HepG2 (cell line): ENCODE results near the gene ELOVL2. TPM values are rescaled to one million over a fixed set of nuclear protein-coding genes. Genes with fewer than 3 reads are reported as not detected.

Experiments used
- ARHGAP35 ChIP-seq: sonication (generic); formaldehyde crosslinking; IDR thresholded peaks from 2 replicates; pipeline ENCODE4 v1.9.0; 2022; ENCODE audit warnings: mild to moderate bottlenecking, inconsistent platforms, moderate library complexity, missing genetic modification reagents, borderline replicate concordance
- BCL3 ChIP-seq: sonication (generic); formaldehyde crosslinking; IDR thresholded peaks from 2 replicates; pipeline ENCODE4 v1.5.1; 2020; ENCODE audit warnings: mild to moderate bottlenecking, missing genetic modification reagents, moderate library complexity
- BHLHE40 ChIP-seq: IDR thresholded peaks from 2 replicates; pipeline ENCODE4 v1.6.1; 2011; ENCODE audit warnings: low read length, improper control_type of control experiment
- ETV6 ChIP-seq: sonication (generic); formaldehyde crosslinking; conservative IDR thresholded peaks from 2 replicates; pipeline ENCODE4 v1.4.0; 2020; ENCODE audit warnings: missing genetic modification reagents
- EZH2 ChIP-seq: conservative IDR thresholded peaks from 2 replicates; pipeline ENCODE4 v1.6.1; 2012; ENCODE audit warnings: mild to moderate bottlenecking, low read depth, low read length, moderate library complexity
- FOXO1 ChIP-seq: sonication (generic); formaldehyde crosslinking; IDR thresholded peaks from 2 replicates; pipeline ENCODE4 v1.4.0; 2020; ENCODE audit warnings: missing genetic modification reagents
- HMGXB4 ChIP-seq, 2 experiments: sonication (generic) in 1 of 2; formaldehyde crosslinking in 1 of 2; IDR thresholded peaks; 2 replicates each; pipeline versions ENCODE4 v1.4.0 to v1.6.1; 2018 to 2020; ENCODE audit warnings: missing genetic modification reagents in 2 of 2, borderline replicate concordance in 1 of 2, low read depth in 1 of 2, mild to moderate bottlenecking in 1 of 2, missing biosample characterization in 1 of 2
- HOMEZ ChIP-seq: IDR thresholded peaks from 2 replicates; pipeline ENCODE4 v1.6.1; 2016; ENCODE audit warnings: low read depth
- MAX ChIP-seq: IDR thresholded peaks from 2 replicates; pipeline ENCODE4 v1.6.1; 2012; ENCODE audit warnings: inconsistent platforms
- MAZ ChIP-seq, 2 experiments: sonication (generic) in 1 of 2; formaldehyde crosslinking in 1 of 2; IDR thresholded peaks; 2 replicates each; pipeline versions ENCODE4 v1.5.0 to v1.6.1; 2012 to 2020; ENCODE audit warnings: low read depth in 2 of 2, mild to moderate bottlenecking in 2 of 2, borderline replicate concordance in 1 of 2, improper control_type of control experiment in 1 of 2, low read length in 1 of 2, missing genetic modification reagents in 1 of 2, moderate library complexity in 1 of 2
- MXD4 ChIP-seq: IDR thresholded peaks from 2 replicates; pipeline ENCODE4 v1.6.1; 2016; ENCODE audit warnings: mild to moderate bottlenecking, missing biosample characterization, missing genetic modification reagents
- RXRB ChIP-seq: IDR thresholded peaks from 2 replicates; pipeline ENCODE4 v1.6.1; 2016; ENCODE audit warnings: borderline replicate concordance, missing genetic modification reagents, missing compliant biosample characterization
- SP2 ChIP-seq: sonication (generic); formaldehyde crosslinking; IDR thresholded peaks from 2 replicates; pipeline ENCODE4 v1.5.1; 2020; ENCODE audit warnings: mild to moderate bottlenecking, missing genetic modification reagents
- SPEN ChIP-seq: sonication (generic); formaldehyde crosslinking; IDR thresholded peaks from 2 replicates; pipeline ENCODE4 v1.5.1; 2020; ENCODE audit warnings: low read depth, mild to moderate bottlenecking, missing genetic modification reagents
- ZMAT3 ChIP-seq: sonication (generic); formaldehyde crosslinking; conservative IDR thresholded peaks from 2 replicates; pipeline ENCODE4 v1.7.0; 2021; ENCODE audit warnings: missing genetic modification reagents
- ZNF430 ChIP-seq: sonication (generic); formaldehyde crosslinking; IDR thresholded peaks from 2 replicates; pipeline ENCODE4 v1.9.0; 2021; ENCODE audit warnings: mild to moderate bottlenecking, missing genetic modification reagents
- ZNF451 ChIP-seq: sonication (generic); formaldehyde crosslinking; IDR thresholded peaks from 2 replicates; pipeline ENCODE4 v1.5.0; 2020; ENCODE audit warnings: mild to moderate bottlenecking, missing genetic modification reagents
- ZNF580 ChIP-seq: IDR thresholded peaks from 2 replicates; pipeline ENCODE4 v1.6.1; 2016; ENCODE audit warnings: low read depth, borderline replicate concordance
- ZNF644 ChIP-seq: IDR thresholded peaks from 2 replicates; pipeline ENCODE4 v1.6.1; 2016; ENCODE audit warnings: low read depth
- ZNF879 ChIP-seq: sonication (generic); formaldehyde crosslinking; IDR thresholded peaks from 2 replicates; pipeline ENCODE4 v1.8.1; 2023; ENCODE audit warnings: missing genetic modification reagents
- polyA plus RNA-seq, 8 experiments: library from polyadenylated mRNA; depleted of rRNA in 3 of 8; stranded (reverse) in 7 of 8; unstranded in 1 of 8; fragments of >200 nt; fragmentation: Illumina TruSeq in 4 of 8; extraction: Trizol in 4 of 8; gene quantifications; 2 replicates each; pipeline versions ENCODE4 v1.2.1 to v1.2.3, GENCODE V29; 2011 to 2016; ENCODE audit warnings: low read depth in 4 of 8, missing spikeins in 1 of 8, mixed read lengths in 1 of 8; ENCODE audit not compliant: insufficient read depth in 1 of 8
- total RNA-seq, 5 experiments: library from RNA; depleted of rRNA; stranded (reverse); fragments of >200 nt; fragmentation: Illumina TruSeq; extraction: Trizol; gene quantifications; 2 replicates each; pipeline ENCODE4 v1.2.3, GENCODE V29; 2016; ENCODE audit warnings: low read depth in 1 of 5

ELOVL2 gene
- total and polyA plus RNA-seq, 2 of the 13 experiments (the other 11 are each of a cell fraction or from before 2014, with no cell fraction given), result 43.6 to 65.4 TPM

GRCh38 chr6:10954590-10955010 is 89.5 kb downstream of the ELOVL2 start (continued):
- TF ChIP-seq ETV6 (CRISPR knock-in tag) (no peak), ZNF430 (CRISPR knock-in tag) (peak; percentile 83; the same call in 1 of the 2 replicates), MXD4 (CRISPR knock-in tag) (0 out of 2 replicates have a peak, but pooled peaks have one; percentile 66), MAZ (IDR thresholded peaks at IDR 0.05; ENCODE audit: borderline replicate concordance, low read depth, low read length) (0 out of 2 replicates have a peak, but pooled peaks have one; percentile 22), MAZ (CRISPR knock-in tag; IDR thresholded peaks at IDR 0.05; ENCODE audit: low read depth) (peak; percentile 81), BHLHE40 (peak; percentile 58; the same call in 1 of the 2 replicates), MAX (peak; percentile 73; the same call in 1 of the 2 replicates), SP2 (CRISPR knock-in tag) (no peak), ZMAT3 (CRISPR knock-in tag) (no peak), ARHGAP35 (CRISPR knock-in tag) (0 out of 2 replicates have a peak, but pooled peaks have one; percentile 40), ZNF644 (CRISPR knock-in tag) (peak; percentile 91), ZNF451 (CRISPR knock-in tag) (0 out of 2 replicates have a peak, but pooled peaks have one; percentile 44), SPEN (CRISPR knock-in tag) (peak; percentile 73; the same call in 1 of the 2 replicates), HMGXB4 (CRISPR knock-in tag; IDR thresholded peaks at IDR 0.05; ENCODE audit: borderline replicate concordance in 1 of 2, low read depth in 1 of 2) (peak; percentile 74 to 95), ZNF879 (CRISPR knock-in tag) (no peak), EZH2 (no peak), ZNF580 (CRISPR knock-in tag) (peak; percentile 59; the same call in 1 of the 2 replicates), HOMEZ (peak; percentile 89), BCL3 (CRISPR knock-in tag) (peak; percentile 19; the same call in 1 of the 2 replicates), RXRB (CRISPR knock-in tag) (peak; percentile 71; the same call in 1 of the 2 replicates), FOXO1 (peak; percentile 75)
